ENCODE data around the gene TMC1.
"Not testable (repeated sequence)": the region's sequence is repeated elsewhere in the genome, so short reads cannot be mapped to it uniquely, and the experiment has no call there.

The TMC1 gene

DNA sequence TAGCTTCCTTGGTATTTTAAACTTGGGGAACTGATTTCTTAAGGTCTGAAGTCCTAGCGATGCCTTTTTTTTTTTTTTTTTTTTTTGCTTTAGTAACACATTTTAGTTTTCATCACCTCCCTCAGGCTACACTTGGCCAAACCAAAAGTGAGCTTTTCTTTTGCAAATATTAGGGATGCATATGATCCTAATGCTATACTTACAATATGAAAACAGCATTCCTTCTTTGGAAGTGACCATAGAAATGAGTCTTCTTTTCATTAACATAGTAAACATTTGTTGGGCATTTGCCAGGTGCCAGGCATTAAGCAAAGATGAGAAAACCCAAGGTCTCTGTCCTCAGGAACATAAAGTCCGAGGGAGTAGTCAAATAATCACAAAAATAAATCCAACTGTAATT is 241.6 kb downstream of the TMC1 start:
- DNase-seq (ENCODE audit: low read depth in 2 of 2) = no peak

DNA sequence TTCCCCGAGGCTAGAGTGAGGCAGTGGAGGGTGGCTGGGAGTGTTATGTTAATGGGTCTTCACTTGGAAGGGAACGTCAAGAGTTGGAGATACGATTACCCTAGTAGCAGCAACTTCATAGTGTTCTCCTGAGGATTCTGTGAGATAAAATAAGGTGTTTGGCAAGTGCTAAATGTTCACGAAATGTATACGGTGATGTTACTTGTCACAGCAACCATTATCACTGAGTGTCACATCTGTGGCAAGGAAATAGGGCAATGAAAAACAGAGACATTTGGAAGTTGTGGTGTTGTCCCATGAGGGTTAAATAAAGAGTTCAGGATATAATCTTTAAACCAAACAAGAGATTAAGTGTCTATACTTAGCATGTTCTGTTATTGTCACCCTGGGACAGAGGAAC is 248.1 kb downstream of the TMC1 start:
- no peak for DNase-seq (ENCODE audit: low read depth in 2 of 2)

DNA sequence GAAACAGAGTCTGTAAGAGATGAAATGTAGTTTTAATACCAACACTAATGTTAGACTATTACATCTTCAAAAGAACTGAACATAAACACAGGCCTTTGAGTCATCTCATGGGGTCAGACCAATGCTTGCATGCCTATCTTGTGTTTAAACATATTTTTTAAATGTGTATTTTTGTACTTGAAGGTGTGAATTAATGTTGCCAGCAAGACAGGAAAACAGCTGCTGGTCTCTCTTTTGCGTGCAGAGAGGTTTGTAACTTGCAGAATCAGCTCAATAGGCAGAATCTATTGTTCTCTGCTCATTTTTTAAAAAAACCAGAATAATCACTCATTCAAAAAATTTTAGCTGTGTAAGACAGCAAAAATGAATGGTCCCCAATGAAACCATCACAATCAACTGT is 251.3 kb downstream of the TMC1 start:
- DNase-seq (ENCODE audit: low read depth in 2 of 2) = no peak

DNA sequence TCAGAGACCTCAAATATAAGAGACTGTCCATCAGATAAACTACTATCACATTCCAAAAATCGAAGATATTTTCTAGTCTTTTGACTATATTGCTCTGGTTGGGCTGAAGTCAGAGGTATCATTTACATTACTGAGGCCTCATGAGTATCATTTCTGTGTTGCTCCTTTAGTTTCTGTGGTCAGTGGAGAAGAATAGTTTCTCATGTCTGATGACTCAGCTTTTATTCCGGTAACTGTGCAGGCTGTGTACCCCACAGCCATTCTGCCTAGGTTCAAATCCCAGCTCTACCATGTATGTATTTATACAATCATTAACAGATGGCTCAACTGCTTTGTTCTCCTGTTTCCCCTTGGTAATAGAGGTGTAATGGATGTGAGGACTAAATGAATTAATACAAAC is 252.2 kb downstream of the TMC1 start:
- no peak for DNase-seq (ENCODE audit: low read depth in 2 of 2)

DNA sequence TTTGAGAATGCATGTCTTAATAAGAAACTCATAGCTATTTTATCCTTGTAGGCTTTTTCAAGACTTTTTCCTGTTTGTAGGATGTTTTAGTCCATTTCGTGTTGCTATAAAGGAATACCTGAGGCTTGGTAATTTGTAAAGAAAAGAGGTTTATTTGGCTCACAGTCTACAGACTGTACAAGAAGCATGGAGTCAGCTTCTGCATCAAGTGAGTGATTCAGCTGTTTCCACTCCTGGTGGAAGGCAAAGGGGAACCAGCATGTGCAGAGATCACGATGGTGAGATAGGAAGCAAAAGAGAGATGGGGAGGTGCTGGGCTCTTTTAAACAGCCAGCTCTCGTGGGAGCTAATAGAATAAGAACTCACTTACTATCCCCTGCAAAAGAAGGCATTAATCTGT is 254.2 kb downstream of the TMC1 start:
- DNase-seq (ENCODE audit: low read depth in 2 of 2) = no peak

DNA sequence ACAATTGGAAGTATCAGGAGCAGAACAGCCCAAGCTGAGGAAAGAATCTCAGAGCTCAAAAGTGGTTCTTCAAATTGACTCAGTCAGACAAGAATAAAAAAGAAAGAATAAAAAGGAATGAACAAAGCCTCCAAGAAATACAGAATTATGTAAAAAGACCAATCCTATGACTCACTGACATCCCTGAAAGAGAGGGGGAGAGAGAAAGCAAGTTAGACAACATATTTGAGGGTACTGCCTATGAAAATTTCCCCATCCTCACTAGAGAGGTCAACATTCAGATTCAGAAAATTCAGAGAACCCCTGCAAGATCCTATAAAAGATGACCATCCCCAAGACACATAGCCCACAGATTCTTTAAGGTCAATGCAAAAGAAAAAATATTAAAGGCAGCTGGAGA is 258.2 kb downstream of the TMC1 start:
- no peak for DNase-seq (ENCODE audit: low read depth in 2 of 2)

DNA sequence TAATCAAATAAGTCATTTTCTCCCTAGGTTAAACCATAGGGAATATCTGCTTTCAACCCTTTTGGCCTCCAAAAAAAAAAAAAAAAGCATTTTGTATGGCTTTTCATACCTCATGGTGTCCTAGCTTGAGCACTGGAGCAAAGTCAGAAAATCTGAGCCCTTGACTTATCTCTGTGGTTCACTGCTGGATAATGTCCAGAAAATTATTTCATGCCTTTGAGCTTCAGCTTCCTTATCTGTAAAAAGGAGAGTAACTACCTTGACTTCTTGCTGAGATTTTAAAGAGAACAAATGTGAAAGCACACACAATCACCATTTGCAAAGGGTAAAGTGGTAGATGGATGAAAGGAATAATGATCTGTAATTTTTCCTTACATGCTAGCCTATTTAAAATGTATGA is 265.5 kb downstream of the TMC1 start:
- DNase-seq (ENCODE audit: low read depth in 2 of 2) = no peak

DNA sequence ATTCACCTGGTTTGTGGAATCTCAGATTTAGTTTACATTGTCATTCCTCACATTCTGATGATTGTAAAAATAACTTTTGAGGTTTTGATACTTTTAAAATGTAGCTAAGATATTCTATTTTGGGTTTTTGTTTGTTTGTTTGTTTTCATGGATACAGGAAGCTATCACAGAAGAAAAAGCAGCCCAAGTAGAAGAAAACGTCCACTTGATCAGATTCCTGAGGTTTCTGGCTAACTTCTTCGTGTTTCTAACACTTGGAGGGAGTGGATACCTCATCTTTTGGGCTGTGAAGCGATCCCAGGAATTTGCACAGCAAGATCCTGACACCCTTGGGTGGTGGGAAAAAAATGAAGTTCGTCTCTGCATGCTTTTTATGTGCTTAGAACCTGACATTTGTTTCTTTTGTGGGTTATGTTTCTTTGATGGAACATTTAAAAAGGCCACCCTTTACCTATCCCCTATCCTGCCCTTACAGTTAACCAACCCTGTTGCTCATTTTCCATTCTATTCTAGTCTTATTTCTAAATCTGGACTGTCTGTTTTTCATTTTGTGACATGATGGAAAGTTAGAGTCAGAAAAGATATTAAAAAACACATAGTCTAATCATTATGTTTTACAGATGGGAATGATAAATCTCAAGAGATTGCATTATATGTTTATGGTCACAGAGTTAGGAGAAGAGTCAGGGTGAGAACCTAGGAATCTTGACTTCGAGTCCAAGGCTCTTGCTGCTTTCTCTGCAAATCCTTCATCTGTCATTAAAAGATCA is 267.7 kb downstream of the TMC1 start:
- DNase-seq (ENCODE audit: low read depth in 2 of 2) = no peak

DNA sequence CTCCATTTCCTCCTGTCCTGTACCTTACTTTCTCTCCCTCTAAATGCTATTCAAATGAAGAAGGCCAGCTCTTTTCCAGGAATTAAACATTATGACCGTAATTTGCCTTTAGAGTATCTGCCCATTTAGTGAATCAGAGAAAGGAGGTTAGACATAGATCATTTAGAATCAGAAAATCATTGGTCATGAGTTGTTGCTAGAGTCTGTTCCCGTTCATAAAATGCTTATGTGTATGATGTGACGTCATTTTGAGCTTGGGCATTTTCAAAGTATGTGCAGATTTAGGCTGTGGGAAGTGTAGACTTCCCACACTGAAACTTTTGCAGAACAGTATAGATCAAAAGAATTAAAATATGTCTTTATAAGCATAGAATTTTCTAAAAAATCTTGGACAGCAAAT is 268.5 kb downstream of the TMC1 start:
- DNase-seq (ENCODE audit: low read depth in 2 of 2) = no peak

DNA sequence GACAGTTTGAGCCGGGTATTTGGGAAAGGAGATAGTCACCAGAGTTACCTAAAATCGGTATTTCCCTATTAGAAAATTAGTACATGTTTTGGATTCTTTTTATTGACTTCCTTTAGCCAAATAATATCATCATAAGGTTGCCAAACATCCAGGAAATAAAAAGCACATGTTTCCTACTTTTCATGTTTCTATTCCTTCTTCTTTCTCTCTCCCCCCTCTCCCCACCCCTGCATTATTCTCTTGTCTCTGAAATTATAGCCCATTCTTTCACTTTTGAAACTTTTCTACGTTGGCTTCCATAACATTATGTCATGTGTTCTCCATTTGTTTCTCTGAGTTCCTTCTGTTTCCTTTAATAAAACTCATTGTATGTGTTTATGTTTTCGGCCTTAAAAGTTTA is 269.6 kb downstream of the TMC1 start:
- no peak for DNase-seq (ENCODE audit: low read depth in 2 of 2)

DNA sequence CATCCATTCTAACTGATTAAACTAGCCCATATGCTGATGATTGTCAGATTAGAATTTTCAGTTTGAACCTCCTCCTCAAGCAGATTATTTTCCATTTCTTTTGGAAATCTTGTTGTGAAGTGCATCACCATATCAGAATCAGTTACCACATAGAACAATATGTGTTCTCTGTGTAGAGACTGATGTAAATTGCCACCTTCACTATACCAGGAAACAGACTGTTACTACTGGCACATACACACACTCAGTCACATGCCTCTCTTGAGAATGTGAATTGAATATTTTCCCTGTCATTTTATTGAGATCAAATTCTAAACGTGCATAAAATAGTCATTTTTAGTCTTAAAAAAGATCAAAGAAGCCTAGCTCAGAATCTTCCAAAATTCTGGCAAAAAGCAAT is 270.0 kb downstream of the TMC1 start:
- DNase-seq (ENCODE audit: low read depth in 2 of 2) = no peak

DNA sequence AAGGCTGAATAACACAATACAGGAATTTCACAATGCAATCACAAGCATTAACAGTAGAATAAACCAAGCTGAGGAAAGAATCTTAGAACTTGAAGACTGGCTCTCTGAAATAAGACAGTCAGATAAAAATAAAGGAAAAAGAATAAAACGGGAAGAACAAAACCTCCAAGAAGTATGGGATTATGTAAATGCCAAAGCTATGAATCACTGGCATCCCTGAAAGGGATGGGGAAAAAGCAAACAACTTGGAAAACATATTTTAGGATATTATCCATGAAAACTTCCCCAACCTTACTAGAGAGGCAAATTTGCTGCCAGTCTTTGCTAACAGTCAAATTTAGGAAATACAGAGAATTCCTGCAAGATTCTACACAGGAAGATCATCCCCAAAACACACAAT is 273.5 kb downstream of the TMC1 start:
- DNase-seq (ENCODE audit: low read depth in 2 of 2) = no peak

DNA sequence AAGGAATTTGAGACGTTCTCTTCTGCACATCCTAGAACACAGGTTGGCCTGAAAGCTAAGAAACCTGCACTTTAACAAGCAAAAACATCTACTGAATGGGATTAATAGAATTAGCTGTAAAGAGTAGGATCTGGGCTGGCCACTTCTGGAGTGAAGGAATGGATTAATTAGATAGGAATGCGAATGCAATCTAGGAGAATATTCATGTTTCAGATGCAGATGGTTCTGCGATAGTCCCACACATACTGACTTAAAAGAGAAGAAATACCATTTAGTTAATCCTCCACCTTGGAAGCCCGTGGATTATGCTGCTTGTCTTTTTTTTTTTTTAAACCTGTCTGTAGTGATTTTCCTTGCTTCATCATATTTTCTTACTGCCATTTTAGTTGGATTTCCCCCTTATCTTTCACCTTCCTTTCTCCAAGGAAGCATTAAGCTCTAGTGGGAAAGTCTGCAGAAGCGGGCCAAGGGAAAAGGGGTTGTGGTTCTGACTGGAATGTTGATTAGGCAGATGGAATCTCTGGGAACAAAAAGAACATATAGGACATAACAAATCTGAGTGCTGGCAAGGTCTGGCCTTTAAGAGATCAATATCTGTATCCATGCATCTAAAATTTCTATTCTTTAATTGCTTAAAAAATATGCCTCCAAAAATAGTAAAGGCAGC is 279.1 kb downstream of the TMC1 start:
- DNase-seq (ENCODE audit: low read depth in 2 of 2) = no peak

DNA sequence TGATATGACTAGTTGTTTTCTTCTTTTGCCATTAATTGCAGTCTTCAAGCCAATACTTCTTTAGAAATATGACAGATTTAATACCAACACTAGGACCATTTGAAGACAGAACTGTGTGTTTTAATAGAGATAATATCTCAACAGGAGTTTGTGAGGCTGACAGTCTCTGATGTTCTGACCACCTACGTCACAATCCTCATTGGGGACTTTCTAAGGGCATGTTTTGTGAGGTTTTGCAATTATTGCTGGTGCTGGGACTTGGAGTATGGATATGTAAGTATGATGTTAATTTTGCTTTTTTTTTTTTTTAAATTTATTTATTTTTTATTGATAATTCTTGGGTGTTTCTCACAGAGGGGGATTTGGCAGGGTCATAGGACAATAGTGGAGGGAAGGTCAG is 283.8 kb downstream of the TMC1 start:
- DNase-seq (ENCODE audit: low read depth in 2 of 2) = no peak

DNA sequence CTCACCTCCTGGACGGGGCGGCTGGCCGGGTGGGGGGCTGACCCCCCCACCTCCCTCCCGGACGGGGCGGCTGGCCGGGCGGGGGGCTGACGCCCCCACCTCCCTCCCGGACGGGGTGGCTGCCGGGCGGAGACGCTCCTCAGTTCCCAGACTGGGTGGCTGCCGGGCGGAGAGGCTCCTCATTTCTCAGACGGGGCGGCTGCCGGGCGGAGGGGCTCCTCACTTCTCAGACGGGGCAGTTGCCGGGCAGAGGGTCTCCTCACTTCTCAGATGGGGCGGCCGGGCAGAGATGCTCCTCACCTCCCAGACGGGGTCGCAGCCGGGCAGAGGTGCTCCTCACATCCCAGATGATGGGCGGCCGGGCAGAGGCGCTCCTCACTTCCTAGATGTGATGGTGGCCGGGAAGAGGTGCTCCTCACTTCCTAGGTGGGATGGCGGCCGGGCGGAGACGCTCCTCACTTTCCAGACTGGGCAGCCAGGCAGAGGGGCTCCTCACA is 285.0 kb downstream of the TMC1 start:
- DNase-seq (ENCODE audit: low read depth in 2 of 2) = not testable (repeated sequence)

DNA sequence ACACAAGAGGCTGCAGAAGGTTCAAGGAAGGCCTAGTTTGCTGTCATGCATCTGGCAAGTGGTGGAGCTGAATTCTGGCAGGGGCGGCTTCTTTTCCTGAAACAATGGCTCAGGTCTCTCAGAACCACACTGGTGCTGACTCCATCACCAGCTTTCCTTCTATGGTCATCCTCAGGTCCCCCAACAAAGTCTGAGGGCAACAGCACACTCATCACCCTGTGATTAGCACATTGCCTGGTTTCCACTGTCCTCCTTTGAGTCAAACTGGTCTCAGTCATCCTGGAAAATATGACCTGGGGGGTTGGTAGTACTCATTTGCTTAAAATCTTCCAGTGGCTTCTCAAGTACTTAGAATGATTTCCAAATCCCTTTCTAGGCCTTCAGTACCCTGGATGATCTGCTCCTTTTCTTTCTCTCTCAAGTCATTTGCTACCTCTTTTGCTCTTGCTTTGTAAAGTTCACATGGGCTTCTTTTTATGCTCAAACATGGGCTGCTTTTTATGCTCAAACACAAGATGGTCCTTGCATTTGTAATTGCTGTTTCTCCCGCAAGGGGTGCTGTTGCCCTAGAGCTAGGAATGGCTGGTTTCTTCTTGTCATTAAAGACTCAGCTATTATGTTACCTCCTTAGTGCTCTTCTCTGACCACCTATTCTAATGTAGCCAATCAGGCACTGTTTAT is 286.5 kb downstream of the TMC1 start:
- DNase-seq (ENCODE audit: low read depth in 2 of 2) = no peak

DNA sequence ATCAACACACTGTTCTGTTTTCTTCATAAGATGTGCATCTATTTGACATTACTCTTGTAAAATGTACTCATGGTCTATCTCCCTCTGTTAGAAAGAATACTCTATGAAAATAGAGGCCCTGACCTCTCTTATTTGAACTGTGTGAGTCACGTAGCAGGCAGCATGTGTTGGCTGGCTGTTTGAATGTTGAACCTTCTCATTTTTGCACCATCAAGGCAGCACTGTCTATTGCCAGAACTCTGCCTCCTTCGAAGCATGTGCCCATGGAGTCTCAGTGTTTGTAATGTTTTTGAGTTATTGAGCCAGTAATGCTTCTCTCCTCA is 287.0 kb downstream of the TMC1 start:
- no peak for DNase-seq (ENCODE audit: low read depth in 2 of 2)

DNA sequence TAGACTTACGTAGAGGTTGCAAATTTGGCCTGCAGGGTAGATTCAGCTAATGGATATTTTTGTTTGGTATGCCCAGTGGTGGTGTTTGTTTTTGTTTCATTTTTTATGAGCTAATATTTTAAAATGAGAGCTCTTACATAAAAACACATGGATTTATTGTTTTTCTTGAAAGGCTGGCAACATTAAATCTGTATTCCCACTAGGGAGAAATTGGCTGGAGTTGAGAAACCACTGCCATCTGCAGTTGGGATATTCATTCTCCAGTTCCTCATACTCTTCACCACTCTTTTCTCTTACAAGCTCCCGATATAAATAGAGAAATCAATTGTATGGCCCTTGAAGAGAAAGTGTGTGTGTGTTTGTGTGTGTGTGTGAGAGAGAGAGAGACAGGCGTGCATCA is 288.2 kb downstream of the TMC1 start:
- no peak for DNase-seq (ENCODE audit: low read depth in 2 of 2)

DNA sequence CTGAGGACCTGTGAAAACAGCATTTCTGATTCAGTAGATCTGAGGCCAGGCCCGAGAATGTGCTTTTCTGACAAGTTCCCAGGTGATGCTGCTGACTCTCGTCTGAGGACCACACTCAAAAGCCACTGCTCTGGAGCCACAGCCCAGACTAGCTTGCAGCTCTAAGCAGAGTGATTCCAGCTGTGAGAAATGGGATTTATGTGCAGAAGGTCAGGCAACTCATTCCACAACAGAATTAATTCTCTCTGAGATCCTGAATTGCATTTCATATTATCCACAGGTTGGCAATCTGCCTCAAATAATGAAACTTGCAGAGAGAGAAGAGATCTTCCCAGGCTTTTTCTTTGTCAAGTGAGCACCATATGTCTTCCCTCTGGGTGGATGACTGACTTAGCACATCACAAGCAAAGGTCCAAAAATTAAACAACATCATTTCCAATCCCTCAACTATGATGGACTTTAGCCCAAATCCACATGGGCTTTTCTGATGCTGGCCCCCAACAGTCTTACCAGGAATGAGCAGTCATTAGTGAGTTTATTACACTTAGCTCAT is 291.2 kb downstream of the TMC1 start:
- DNase-seq (ENCODE audit: low read depth in 2 of 2) = no peak

DNA sequence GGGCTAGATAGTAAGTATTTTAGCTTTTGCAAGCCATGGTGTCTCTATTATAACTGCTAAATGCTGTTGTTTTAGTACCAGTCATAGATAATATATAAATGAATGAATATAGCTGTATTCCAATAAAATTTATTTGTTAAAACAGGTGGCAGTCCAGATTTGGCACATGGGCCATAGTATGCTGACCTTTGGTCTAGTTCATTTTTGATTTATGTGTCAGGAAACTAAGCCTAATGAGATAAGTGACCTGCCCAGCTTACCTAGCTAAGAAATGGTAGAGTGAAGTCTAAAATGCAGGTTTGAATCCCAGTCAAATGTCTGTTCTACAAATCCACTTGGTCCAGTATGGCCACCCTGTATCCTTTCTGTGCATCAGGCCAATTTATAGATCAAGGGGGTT is 292.1 kb downstream of the TMC1 start:
- no peak for DNase-seq (ENCODE audit: low read depth in 2 of 2)

DNA sequence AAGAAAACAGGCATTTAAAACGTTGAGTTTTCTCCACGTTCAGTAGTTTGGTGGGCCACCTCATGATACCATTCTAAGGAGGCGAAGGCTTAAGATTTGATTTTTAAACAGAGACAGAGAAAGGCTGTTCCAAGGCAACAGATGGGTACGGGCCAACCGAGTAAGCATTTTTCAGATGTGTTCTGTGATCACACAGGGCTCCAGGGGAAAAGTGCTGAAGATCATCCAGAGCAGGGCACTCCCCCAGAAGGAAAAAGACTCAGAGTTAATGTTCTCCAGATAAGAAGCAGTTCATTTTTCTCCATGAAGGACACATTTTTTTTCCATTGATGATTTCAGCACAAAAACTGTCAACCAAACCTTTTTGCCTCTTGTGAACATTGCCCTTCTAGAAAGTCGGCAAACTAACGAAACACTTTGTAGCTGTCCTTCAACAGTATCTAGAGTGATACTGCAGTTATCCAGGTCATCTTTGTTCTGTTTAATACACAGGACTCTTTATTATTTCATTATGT is 292.7 kb downstream of the TMC1 start:
- DNase-seq (ENCODE audit: low read depth in 2 of 2) = no peak

DNA sequence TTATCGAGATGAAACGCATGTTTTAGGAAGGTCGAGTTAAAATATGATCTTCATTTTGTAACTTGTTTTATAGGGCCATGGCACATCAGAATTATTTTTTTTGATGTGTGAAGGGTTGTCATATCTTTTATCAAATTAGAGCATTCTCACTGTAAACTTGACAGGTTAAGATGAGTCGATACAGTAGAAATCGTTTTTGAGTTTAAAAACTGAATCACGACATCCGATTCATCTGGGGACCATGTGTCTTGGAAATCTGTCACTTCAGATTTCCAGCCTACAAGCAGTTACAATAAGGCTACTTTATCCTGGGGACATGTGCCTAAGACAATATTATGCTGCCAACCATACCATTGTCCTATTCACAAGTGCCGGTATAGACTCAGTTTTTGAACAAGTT is 295.3 kb downstream of the TMC1 start:
- DNase-seq (ENCODE audit: low read depth in 2 of 2) = no peak

DNA sequence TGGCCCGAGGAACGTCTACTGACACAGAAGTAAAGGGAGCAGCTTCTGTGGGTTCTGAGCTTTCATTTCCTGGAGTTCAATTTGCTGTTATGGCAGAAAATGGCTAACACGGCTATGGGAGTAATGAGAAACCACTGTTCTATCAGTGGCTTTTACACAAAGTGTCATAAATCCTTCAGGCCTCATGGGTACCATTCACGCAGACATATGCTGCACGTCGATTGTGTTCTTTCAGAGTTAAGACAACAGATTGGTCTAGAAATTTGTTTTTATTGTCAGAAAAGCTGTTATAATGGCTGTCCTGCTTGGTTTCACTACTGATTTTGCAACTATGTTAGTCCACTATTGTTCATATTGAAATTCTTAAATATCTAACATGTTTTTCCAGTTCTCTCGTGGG is 296.0 kb downstream of the TMC1 start:
- DNase-seq (ENCODE audit: low read depth in 2 of 2) = no peak

Data from activated CD4-positive, alpha-beta T cell treated with anti-CD3 and anti-CD28 coated beads for 24 hours (primary cell).